ENCODE measurements around the gene PASK.

PASK gene

DNA sequence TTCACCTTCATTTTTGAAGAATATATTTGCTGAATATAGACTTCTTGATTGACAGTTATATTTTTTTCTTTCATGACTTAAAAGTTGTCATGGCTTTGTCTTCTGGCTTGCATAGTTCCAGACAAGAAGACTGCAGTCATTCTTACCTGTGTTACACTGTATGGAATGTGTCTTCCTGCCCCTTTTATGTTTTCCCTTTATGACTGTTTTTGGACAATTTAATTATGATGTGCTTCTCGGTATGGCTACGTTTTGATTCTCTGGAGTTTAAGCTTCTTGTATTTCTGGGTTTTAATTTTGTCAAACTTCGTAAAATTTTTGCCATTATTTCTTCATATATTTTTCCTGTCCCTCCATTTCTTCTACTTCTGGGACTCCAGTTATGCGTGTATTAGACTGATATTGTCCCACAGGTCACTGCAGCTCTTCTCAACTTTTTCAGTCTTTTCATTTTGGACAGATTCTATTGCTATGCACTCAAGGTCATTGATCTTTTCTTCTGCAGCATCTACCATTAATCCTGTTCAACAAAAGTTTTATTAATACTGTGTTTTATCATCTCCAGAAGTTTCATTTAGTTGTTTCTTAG lies 64.3 kb downstream of the PASK start:
- Histone ChIP-seq H3K4me1 (no peaks in the 10 kb centered on the region), H3K4me3 (ENCODE audit: low read depth, low read length) (no peak overlapping the region), H3K9ac (no peak overlapping the region), H2AFZ (no peak overlapping the region), H3K4me2 (ENCODE audit: low read length) (no peak overlapping the region), H3K79me2 (peaks cover 2% of the 10 kb centered on the region), H3K27me3 (ENCODE audit: control insufficient read depth, insufficient read depth, low read length) (no peaks in the 10 kb centered on the region), H3K36me3 (ENCODE audit: control insufficient read depth, insufficient read depth, low read length) (no peaks in the 10 kb centered on the region), H3K27ac (no peak overlapping the region), H3K9me3 (ENCODE audit: control insufficient read depth, low read length) (no peaks in the 10 kb centered on the region)
- no peak for TF ChIP-seq CTCF (IDR thresholded peaks at IDR 0.05)

DNA sequence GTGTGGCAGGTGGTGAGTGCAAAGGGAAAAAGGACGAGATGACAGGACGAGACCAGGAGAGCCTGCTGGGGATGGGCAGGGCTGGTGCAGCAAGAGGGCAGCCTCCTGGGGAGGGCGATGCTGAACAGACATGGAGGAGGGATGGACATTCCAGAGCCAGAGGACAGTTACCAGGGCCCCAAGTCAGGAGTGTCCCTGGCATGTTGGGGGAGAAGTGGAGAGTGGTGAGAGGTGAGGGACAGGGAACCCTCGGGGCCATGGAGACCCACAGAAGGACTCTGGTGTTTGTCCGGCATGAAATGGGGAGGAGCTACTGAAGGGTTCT lies 66.2 kb downstream of the PASK start:
- Histone ChIP-seq H3K9ac (no peak overlapping the region), H3K27ac (no peak overlapping the region), H3K9me3 (ENCODE audit: control insufficient read depth, low read length) (no peaks in the 10 kb centered on the region), H3K4me3 (ENCODE audit: low read depth, low read length) (no peak overlapping the region), H3K4me2 (ENCODE audit: low read length) (no peak overlapping the region), H3K4me1 (no peaks in the 10 kb centered on the region), H3K27me3 (ENCODE audit: control insufficient read depth, insufficient read depth, low read length) (no peaks in the 10 kb centered on the region), H3K36me3 (ENCODE audit: control insufficient read depth, insufficient read depth, low read length) (no peaks in the 10 kb centered on the region), H2AFZ (no peak overlapping the region), H3K79me2 (peaks cover 2% of the 10 kb centered on the region)
- no peak for TF ChIP-seq CTCF (IDR thresholded peaks at IDR 0.05)

- Histone ChIP-seq H3K27me3 (ENCODE audit: control insufficient read depth, insufficient read depth, low read length) (no peaks in the 10 kb centered on the region), H3K9ac (no peak overlapping the region), H3K4me1 (no peaks in the 10 kb centered on the region), H3K4me2 (ENCODE audit: low read length) (no peak overlapping the region), H3K4me3 (ENCODE audit: low read depth, low read length) (no peak overlapping the region), H3K27ac (no peak overlapping the region), H3K36me3 (ENCODE audit: control insufficient read depth, insufficient read depth, low read length) (no peaks in the 10 kb centered on the region), H2AFZ (no peak overlapping the region), H3K79me2 (peaks cover 2% of the 10 kb centered on the region), H3K9me3 (ENCODE audit: control insufficient read depth, low read length) (no peaks in the 10 kb centered on the region)
- no peak for TF ChIP-seq CTCF (IDR thresholded peaks at IDR 0.05)
Observed at GRCh38 chr2:241082341-241083090, 66.8 kb downstream of the PASK start.

DNA sequence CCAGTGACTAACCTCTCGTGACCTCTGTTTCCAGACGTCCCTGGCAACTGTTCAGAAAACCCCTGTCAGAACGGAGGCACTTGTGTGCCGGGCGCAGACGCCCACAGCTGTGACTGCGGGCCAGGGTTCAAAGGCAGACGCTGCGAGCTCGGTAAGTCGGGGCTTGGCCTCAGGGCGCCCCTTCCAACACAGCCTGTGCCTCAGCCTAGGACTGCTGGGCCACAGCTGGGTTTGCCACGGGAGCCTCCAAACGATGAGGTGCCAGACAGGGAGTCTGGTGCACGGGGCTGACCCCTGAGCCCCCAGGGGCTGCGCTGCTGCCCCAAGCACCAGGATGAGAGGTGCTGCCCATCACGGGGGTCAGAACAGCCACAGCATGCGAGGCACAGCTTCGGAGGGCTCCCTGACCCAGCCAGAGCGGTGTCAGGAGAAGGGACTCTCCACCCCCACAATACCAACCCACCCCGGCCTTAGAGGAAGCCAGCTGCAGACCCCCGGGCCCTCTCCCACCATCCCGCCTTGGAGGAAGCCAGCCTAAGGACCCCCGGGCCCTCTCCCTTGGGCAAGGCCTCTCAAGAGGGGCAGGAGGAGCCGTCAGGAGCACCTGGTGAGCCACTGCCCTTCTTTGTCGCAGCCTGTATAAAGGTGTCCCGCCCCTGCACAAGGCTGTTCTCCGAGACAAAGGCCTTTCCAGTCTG lies 67.5 kb downstream of the PASK start:
- H2AFZ ChIP-seq: no peak overlapping the region
- H3K4me1 ChIP-seq: no peaks in the 10 kb centered on the region
- no peak overlapping the region for H3K27ac ChIP-seq
- no peaks in the 10 kb centered on the region for H3K79me2 ChIP-seq
- H3K27me3 ChIP-seq (ENCODE audit: control insufficient read depth, insufficient read depth, low read length): no peaks in the 10 kb centered on the region
- no peaks in the 10 kb centered on the region for H3K9me3 ChIP-seq (ENCODE audit: control insufficient read depth, low read length)
- no peak overlapping the region for H3K4me2 ChIP-seq (ENCODE audit: low read length)
- no peak overlapping the region for H3K4me3 ChIP-seq (ENCODE audit: low read depth, low read length)
- no peak overlapping the region for H3K9ac ChIP-seq
- no peak for TF ChIP-seq CTCF (IDR thresholded peaks at IDR 0.05)
- no peaks in the 10 kb centered on the region for H3K36me3 ChIP-seq (ENCODE audit: control insufficient read depth, insufficient read depth, low read length)
